ENCODE measurements around the gene NOP53. TPM values are rescaled to one million over a fixed set of nuclear protein-coding genes. Genes with fewer than 3 reads are reported as not detected.

The NOP53 gene
- total and polyA plus RNA-seq, 10 donors: 280 to 858 (median 406) TPM

DNA sequence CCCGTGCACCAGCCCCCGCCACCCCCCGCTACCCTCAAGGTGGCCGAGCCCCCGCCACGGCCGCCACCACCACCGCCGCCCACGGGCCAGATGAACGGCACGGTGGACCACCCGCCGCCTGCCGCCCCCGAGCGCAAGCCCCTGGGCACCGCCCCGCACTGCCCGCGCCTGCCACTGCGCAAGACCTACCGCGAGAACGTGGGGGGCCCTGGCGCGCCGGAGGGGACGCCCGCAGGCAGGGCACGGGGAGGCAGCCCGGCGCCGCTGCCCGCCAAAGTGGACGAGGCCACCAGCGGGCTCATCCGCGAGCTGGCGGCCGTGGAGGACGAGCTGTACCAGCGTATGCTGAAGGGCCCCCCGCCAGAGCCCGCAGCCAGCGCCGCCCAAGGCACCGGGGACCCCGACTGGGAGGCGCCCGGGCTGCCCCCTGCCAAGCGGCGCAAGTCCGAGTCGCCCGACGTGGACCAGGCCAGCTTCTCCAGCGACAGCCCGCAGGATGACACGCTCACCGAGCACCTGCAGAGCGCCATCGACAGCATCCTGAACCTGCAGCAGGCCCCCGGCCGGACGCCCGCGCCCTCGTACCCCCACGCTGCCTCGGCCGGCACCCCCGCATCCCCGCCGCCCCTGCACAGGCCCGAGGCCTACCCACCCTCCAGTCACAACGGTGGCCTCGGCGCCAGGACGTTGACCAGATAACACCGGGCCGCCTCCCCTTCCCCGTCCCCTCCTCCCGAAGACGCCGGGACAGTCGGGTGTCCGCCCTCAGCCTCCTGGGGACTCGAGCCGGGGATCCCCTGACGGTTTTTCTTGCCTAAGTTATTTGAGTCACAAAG is 43.4 kb upstream of the NOP53 start:
- no peak for TF ChIP-seq POLR2A (IDR thresholded peaks at IDR 0.05)
- no peak for TF ChIP-seq POLR2AphosphoS5 (IDR thresholded peaks at IDR 0.05)
- TF ChIP-seq, protein P1, sequence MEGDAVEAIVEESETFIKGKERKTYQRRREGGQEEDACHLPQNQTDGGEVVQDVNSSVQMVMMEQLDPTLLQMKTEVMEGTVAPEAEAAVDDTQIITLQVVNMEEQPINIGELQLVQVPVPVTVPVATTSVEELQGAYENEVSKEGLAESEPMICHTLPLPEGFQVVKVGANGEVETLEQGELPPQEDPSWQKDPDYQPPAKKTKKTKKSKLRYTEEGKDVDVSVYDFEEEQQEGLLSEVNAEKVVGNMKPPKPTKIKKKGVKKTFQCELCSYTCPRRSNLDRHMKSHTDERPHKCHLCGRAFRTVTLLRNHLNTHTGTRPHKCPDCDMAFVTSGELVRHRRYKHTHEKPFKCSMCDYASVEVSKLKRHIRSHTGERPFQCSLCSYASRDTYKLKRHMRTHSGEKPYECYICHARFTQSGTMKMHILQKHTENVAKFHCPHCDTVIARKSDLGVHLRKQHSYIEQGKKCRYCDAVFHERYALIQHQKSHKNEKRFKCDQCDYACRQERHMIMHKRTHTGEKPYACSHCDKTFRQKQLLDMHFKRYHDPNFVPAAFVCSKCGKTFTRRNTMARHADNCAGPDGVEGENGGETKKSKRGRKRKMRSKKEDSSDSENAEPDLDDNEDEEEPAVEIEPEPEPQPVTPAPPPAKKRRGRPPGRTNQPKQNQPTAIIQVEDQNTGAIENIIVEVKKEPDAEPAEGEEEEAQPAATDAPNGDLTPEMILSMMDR (IDR thresholded peaks at IDR 0.05 in 8 of 11, conservative IDR thresholded peaks at IDR 0.05 in 3 of 11): no peak
- H3K27me3 ChIP-seq (replicated peaks in 1 of 7): peaks cover 0 to 3% (median 0%) of the 10 kb centered on the region in 7 donors
- H3K27ac ChIP-seq: no peak overlapping the region
- 89 to 95% (median 90%) methylated on average over 56 to 91 of the region's 91 CpGs for WGBS, 5 donors
- peaks cover 0 to 11% (median 6%) of the 10 kb centered on the region in 6 donors for H3K4me1 ChIP-seq
- no peaks in the 10 kb centered on the region for H3K9me3 ChIP-seq
- no peak overlapping the region for H3K4me3 ChIP-seq
- H3K36me3 ChIP-seq: peaks cover 0 to 63% (median 45%) of the 10 kb centered on the region in 6 donors
- DNase-seq: no peak
- intact Hi-C loops (cut with DNase I; ENCODE audit: low total_unique reads): loop anchor here (10.0 kb wide), 2 partner anchors 157 to 407 kb away; no protein-coding TSS in a partner anchor

DNA sequence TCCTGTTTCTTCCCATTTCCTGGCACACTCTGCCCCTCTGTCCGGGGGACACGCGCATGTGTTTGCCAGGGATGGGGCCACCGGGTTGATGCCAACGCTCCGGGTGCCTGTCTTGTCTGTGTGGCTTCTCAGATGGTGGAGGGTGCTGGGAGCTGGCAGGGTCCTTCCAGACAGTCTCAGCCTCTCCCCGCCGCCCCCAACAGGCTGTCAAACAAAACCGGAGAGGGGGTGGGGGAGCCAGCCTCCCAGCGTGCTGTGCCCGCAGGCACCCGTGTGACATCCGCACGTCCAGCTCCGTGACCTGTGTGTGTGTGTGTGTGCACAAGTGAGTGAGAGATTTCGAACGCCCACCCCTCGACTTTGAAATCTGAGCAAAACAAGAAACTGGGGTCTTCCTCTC is 42.7 kb upstream of the NOP53 start:
- TF ChIP-seq POLR2A (IDR thresholded peaks at IDR 0.05): no peak
- TF ChIP-seq POLR2AphosphoS5 (IDR thresholded peaks at IDR 0.05): peak in 2 of 3 donors; percentile 7 to 10
- TF ChIP-seq, protein P1 (IDR thresholded peaks at IDR 0.05 in 8 of 11, conservative IDR thresholded peaks at IDR 0.05 in 3 of 11): no peak
- H3K36me3 ChIP-seq: peaks cover 0 to 59% (median 45%) of the 10 kb centered on the region in 6 donors
- 57 to 79% (median 67%) methylated on average over 12 to 18 of the region's 18 CpGs for WGBS, 5 donors

DNA sequence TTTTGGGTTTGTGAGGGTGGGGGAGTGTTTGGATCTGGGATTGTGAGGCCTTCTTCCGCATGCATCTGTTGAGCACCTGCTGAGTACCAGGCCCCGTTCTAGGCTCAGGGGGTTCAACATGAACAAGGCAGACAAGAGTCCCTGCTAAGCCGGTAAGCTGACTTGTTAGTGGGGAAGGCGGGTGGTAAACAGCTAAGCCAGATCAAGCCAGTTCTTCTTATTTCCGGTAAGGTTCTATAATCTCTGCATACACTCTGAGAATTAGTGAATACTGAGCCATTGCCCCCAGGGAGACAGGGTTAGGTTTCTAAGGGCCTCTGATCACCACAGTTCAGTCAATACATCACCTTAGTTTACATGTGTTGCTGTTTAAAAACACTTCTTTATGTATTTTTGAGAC is 42.0 kb upstream of the NOP53 start:
- no peak overlapping the region for H3K27ac ChIP-seq
- H3K4me3 ChIP-seq: no peak overlapping the region
- WGBS, 5 donors: 91 to 95% (median 91%) methylated on average over 5 of the region's 5 CpGs
- intact Hi-C loops (cut with DNase I; ENCODE audit: low total_unique reads): loop anchor here (10.0 kb wide), 2 partner anchors 158 to 408 kb away; no protein-coding TSS in a partner anchor
- TF ChIP-seq, protein P1 (IDR thresholded peaks at IDR 0.05 in 8 of 11, conservative IDR thresholded peaks at IDR 0.05 in 3 of 11): no peak
- no peak for TF ChIP-seq POLR2AphosphoS5 (IDR thresholded peaks at IDR 0.05)
- TF ChIP-seq POLR2A (IDR thresholded peaks at IDR 0.05): no peak
- H3K9me3 ChIP-seq: no peaks in the 10 kb centered on the region
- DNase-seq: no peak
- peaks cover 0 to 55% (median 45%) of the 10 kb centered on the region in 6 donors for H3K36me3 ChIP-seq
- peaks cover 0 to 15% (median 0%) of the 10 kb centered on the region in 7 donors for H3K27me3 ChIP-seq (replicated peaks in 1 of 7)
- H3K4me1 ChIP-seq: peaks cover 0 to 8% (median under 1%) of the 10 kb centered on the region in 6 donors

More for the DNA sequence above, 42.7 kb upstream of the NOP53 start:
- Histone ChIP-seq H3K27me3 (replicated peaks in 1 of 7) (peaks cover 0 to 10% (median 0%) of the 10 kb centered on the region in 7 donors), H3K9me3 (no peaks in the 10 kb centered on the region), H3K4me1 (peaks cover 0 to 15% (median 6%) of the 10 kb centered on the region in 6 donors), H3K27ac (no peak overlapping the region), H3K4me3 (no peak overlapping the region)
- intact Hi-C loops (cut with DNase I; ENCODE audit: low total_unique reads): loop anchor here (10.0 kb wide), 2 partner anchors 158 to 408 kb away; no protein-coding TSS in a partner anchor
- no peak for DNase-seq

DNA sequence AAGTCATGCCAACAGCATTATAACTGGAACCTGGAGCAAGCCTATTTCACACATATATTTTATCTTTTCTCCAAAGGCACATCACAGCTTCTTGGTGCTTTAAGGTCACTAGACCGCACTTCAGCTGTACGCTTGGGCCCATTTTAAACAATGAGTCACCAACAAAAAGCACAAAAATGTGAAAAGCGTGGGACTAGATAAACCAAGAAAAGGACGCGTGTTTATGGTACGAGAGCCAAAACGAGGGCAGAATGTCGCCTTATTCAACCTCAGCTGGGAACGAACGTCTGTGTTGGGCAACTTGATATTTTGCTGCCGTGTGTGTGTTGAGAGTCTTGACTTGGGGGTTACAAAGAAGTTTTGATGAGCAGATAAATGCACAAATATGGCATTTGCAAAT is 41.3 kb upstream of the NOP53 start:
- Histone ChIP-seq H3K36me3 (peaks cover 0 to 47% (median 39%) of the 10 kb centered on the region in 6 donors), H3K4me1 (peaks cover 0 to 6% (median 0%) of the 10 kb centered on the region in 6 donors), H3K9me3 (no peaks in the 10 kb centered on the region), H3K27ac (no peak overlapping the region), H3K4me3 (no peak overlapping the region), H3K27me3 (replicated peaks in 1 of 7) (peaks cover 0 to 19% (median 0%) of the 10 kb centered on the region in 7 donors)
- intact Hi-C loops (cut with DNase I; ENCODE audit: low total_unique reads): loop anchor here (10.0 kb wide), 2 partner anchors 159 to 409 kb away; no protein-coding TSS in a partner anchor
- WGBS, 5 donors: 90 to 95% (median 93%) methylated on average over 11 of the region's 11 CpGs
- TF ChIP-seq, protein P1 (IDR thresholded peaks at IDR 0.05 in 8 of 11, conservative IDR thresholded peaks at IDR 0.05 in 3 of 11): no peak
- no peak for TF ChIP-seq POLR2AphosphoS5 (IDR thresholded peaks at IDR 0.05)
- no peak for TF ChIP-seq POLR2A (IDR thresholded peaks at IDR 0.05)
- no peak for DNase-seq

Measured in spleen (tissue), 11 donors.